ENCODE measurements around the gene CDK6.

Gene CDK6

GRCh38 chr7:92827464-92828120, 8.8 kb downstream of the CDK6 start:
- DNase-seq (ENCODE audit: low read depth in 1 of 2, low spot score in 1 of 2): no peak

GRCh38 chr7:92826258-92826938, 10.0 kb downstream of the CDK6 start:
- DNase-seq (ENCODE audit: low read depth in 1 of 2, low spot score in 1 of 2): no peak

- DNase-seq (ENCODE audit: low read depth in 1 of 2, low spot score in 1 of 2): no peak
Observed at GRCh38 chr7:92824901-92825480, 11.4 kb downstream of the CDK6 start.

GRCh38 chr7:92824450-92824849, 11.9 kb downstream of the CDK6 start:
- DNase-seq (ENCODE audit: low read depth in 1 of 2, low spot score in 1 of 2): no peak

- no peak for DNase-seq (ENCODE audit: low read depth in 1 of 2, low spot score in 1 of 2)
Observed at GRCh38 chr7:92823042-92823441, 13.3 kb downstream of the CDK6 start.

- no peak for DNase-seq (ENCODE audit: low read depth in 1 of 2, low spot score in 1 of 2)
Observed at GRCh38 chr7:92820191-92820590, 16.2 kb downstream of the CDK6 start.

GRCh38 chr7:92817398-92817797, 19.0 kb downstream of the CDK6 start:
- no peak for DNase-seq (ENCODE audit: low read depth in 1 of 2, low spot score in 1 of 2)

- DNase-seq (ENCODE audit: low read depth in 1 of 2, low spot score in 1 of 2): no peak
Observed at GRCh38 chr7:92815412-92815811, 21.0 kb downstream of the CDK6 start.

- DNase-seq (ENCODE audit: low read depth in 1 of 2, low spot score in 1 of 2): no peak
Observed at GRCh38 chr7:92813390-92814024, 22.9 kb downstream of the CDK6 start.

- DNase-seq (ENCODE audit: low read depth in 1 of 2, low spot score in 1 of 2): no peak
Observed at GRCh38 chr7:92811158-92811557, 25.2 kb downstream of the CDK6 start.

- peak in 1 of 2 donors; percentile 68 for DNase-seq (ENCODE audit: low read depth in 1 of 2, low spot score in 1 of 2)
Observed at GRCh38 chr7:92809760-92810573, 26.4 kb downstream of the CDK6 start.

GRCh38 chr7:92809397-92809759, 27.0 kb downstream of the CDK6 start:
- no peak for DNase-seq (ENCODE audit: low read depth in 1 of 2, low spot score in 1 of 2)

- no peak for DNase-seq (ENCODE audit: low read depth in 1 of 2, low spot score in 1 of 2)
Observed at GRCh38 chr7:92808635-92809034, 27.7 kb downstream of the CDK6 start.

- DNase-seq (ENCODE audit: low read depth in 1 of 2, low spot score in 1 of 2): no peak
Observed at GRCh38 chr7:92808006-92808405, 28.4 kb downstream of the CDK6 start.

GRCh38 chr7:92806496-92806895, 29.9 kb downstream of the CDK6 start:
- no peak for DNase-seq (ENCODE audit: low read depth in 1 of 2, low spot score in 1 of 2)

GRCh38 chr7:92802406-92802805, 34.0 kb downstream of the CDK6 start:
- DNase-seq (ENCODE audit: low read depth in 1 of 2, low spot score in 1 of 2): no peak

- no peak for DNase-seq (ENCODE audit: low read depth in 1 of 2, low spot score in 1 of 2)
Observed at GRCh38 chr7:92799446-92800211, 36.7 kb downstream of the CDK6 start.

GRCh38 chr7:92798517-92799249, 37.7 kb downstream of the CDK6 start:
- no peak for DNase-seq (ENCODE audit: low read depth in 1 of 2, low spot score in 1 of 2)

GRCh38 chr7:92797693-92798092, 38.7 kb downstream of the CDK6 start:
- peak in 1 of 2 donors; percentile 9 for DNase-seq (ENCODE audit: low read depth in 1 of 2, low spot score in 1 of 2)

GRCh38 chr7:92797284-92797683, 39.1 kb downstream of the CDK6 start:
- DNase-seq (ENCODE audit: low read depth in 1 of 2, low spot score in 1 of 2): no peak
